GM12892 (cell line): ENCODE results near the gene CENPO.
A peak's percentile ranks its signal among the peaks of the same experiment; 100 is the strongest.

Source experiments
- POLR2A ChIP-seq: IDR thresholded peaks from 2 replicates; pipeline ENCODE4 v1.6.1; 2011; ENCODE audit warnings: low read depth, low read length, control low read depth
- POLR2AphosphoS5 ChIP-seq: IDR thresholded peaks from 2 replicates; pipeline ENCODE4 v1.6.1; 2011; ENCODE audit warnings: low read depth, low read length, control low read depth
- TAF1 ChIP-seq: IDR thresholded peaks from 2 replicates; pipeline ENCODE4 v1.6.1; 2011; ENCODE audit warnings: low read depth, mild to moderate bottlenecking, control low read depth, low read length, borderline replicate concordance

- peak; percentile 91 for TF ChIP-seq POLR2AphosphoS5
- peak; percentile 92 for TF ChIP-seq POLR2A
- TF ChIP-seq TAF1 = peak; percentile 87
These were observed at the start of gene CENPO, which contains the start of gene PTRHD1 for GRCh38 chr2:24792874-24793760.
